SK-N-SH treated with all-trans-retinoic acid at 6 μM for 48 hours (cell line): ENCODE data around the gene TRIM45.
A peak's percentile ranks its signal among the peaks of the same experiment; 100 is the strongest.

ENCODE experiments used
- ATAC-seq: fragments of 200-7000 bp; cut with Tn5 transposase; 3 replicates; pipeline ENCODE4 v1.9.1; 2020; ENCODE audit warnings: mild to moderate bottlenecking, moderate library complexity
- ARNTL ChIP-seq: fragments of 450-650 bp; formaldehyde crosslinking; IDR thresholded peaks from 2 replicates; pipeline ENCODE4 v1.5.0; 2020; ENCODE audit warnings: low read depth, mild to moderate bottlenecking, moderate library complexity, borderline replicate concordance
- BACH2 ChIP-seq: fragments of 250-450 bp; sonication (Bioruptor Pico); IDR thresholded peaks from 2 replicates; pipeline ENCODE4 v1.9.0; 2021; ENCODE audit warnings: mild to moderate bottlenecking, borderline replicate concordance
- CSDC2 ChIP-seq: fragments of 250-450 bp; sonication (Bioruptor Pico); IDR thresholded peaks from 2 replicates; pipeline ENCODE4 v1.5.0; 2020; ENCODE audit warnings: mild to moderate bottlenecking, moderate library complexity
- ESRRG ChIP-seq: fragments of 250-450 bp; sonication (Bioruptor Pico); IDR thresholded peaks from 2 replicates; pipeline ENCODE4 v1.6.1; 2021; ENCODE audit warnings: mild to moderate bottlenecking
- GLIS3 ChIP-seq: fragments of 250-450 bp; sonication (Bioruptor Pico); IDR thresholded peaks from 2 replicates; pipeline ENCODE4 v1.5.0; 2020; ENCODE audit warnings: mild to moderate bottlenecking, moderate library complexity
- OSR1 ChIP-seq: fragments of 250-450 bp; sonication (Bioruptor Pico); IDR thresholded peaks from 2 replicates; pipeline ENCODE4 v1.8.0; 2022; ENCODE audit warnings: moderate library complexity, mild to moderate bottlenecking, inconsistent platforms
- PPARA ChIP-seq: fragments of 250-450 bp; sonication (Bioruptor Pico); IDR thresholded peaks from 2 replicates; pipeline ENCODE4 v1.5.0; 2020; ENCODE audit warnings: mild to moderate bottlenecking, borderline replicate concordance
- RARB ChIP-seq: fragments of 250-450 bp; sonication (Bioruptor Pico); IDR thresholded peaks from 2 replicates; pipeline ENCODE4 v1.8.0; 2021; ENCODE audit warnings: mild to moderate bottlenecking, moderate library complexity
- SNAI2 ChIP-seq: fragments of 250-450 bp; sonication (Bioruptor Pico); IDR thresholded peaks from 2 replicates; pipeline ENCODE4 v1.5.0; 2020; ENCODE audit warnings: mild to moderate bottlenecking, moderate library complexity
- TCF4 ChIP-seq: fragments of 250-450 bp; sonication (Bioruptor Pico); IDR thresholded peaks from 2 replicates; pipeline ENCODE4 v1.8.0; 2021; ENCODE audit warnings: mild to moderate bottlenecking, moderate library complexity, borderline replicate concordance
- TOX ChIP-seq: fragments of 250-450 bp; sonication (Bioruptor Pico); IDR thresholded peaks from 2 replicates; pipeline ENCODE4 v1.8.0; 2021; ENCODE audit warnings: mild to moderate bottlenecking, moderate library complexity, borderline replicate concordance
- ZC3H10 ChIP-seq: fragments of 250-450 bp; sonication (Bioruptor Pico); IDR thresholded peaks from 2 replicates; pipeline ENCODE4 v1.5.1; 2021; ENCODE audit warnings: mild to moderate bottlenecking, moderate library complexity
- ZFP3 ChIP-seq: fragments of 250-450 bp; sonication (Bioruptor Pico); IDR thresholded peaks from 2 replicates; pipeline ENCODE4 v1.5.0; 2020; ENCODE audit warnings: mild to moderate bottlenecking, moderate library complexity
- ZNF565 ChIP-seq: fragments of 450-650 bp; formaldehyde crosslinking; conservative IDR thresholded peaks from 2 replicates; pipeline ENCODE4 v1.5.0; 2020; ENCODE audit warnings: low read depth, mild to moderate bottlenecking, moderate library complexity
- ZNF70 ChIP-seq: fragments of 450-650 bp; formaldehyde crosslinking; IDR thresholded peaks from 2 replicates; pipeline ENCODE4 v1.5.0; 2020; ENCODE audit warnings: mild to moderate bottlenecking, moderate library complexity
- ZNF8 ChIP-seq: fragments of 450-650 bp; formaldehyde crosslinking; IDR thresholded peaks from 2 replicates; pipeline ENCODE4 v1.5.0; 2020; ENCODE audit warnings: mild to moderate bottlenecking, moderate library complexity
- TF ChIP-seq, protein P1 (sequence below): fragments of 250-450 bp; sonication (Bioruptor Pico); IDR thresholded peaks from 2 replicates; pipeline ENCODE4 v1.5.1; 2021; ENCODE audit warnings: mild to moderate bottlenecking, moderate library complexity
- TF ChIP-seq, protein P2 (sequence below): fragments of 250-450 bp; sonication (Bioruptor Pico); IDR thresholded peaks from 2 replicates; pipeline ENCODE4 v1.5.0; 2020; ENCODE audit warnings: mild to moderate bottlenecking, moderate library complexity
- TF ChIP-seq, protein P3 (sequence below): fragments of 250-450 bp; sonication (Bioruptor Pico); IDR thresholded peaks from 2 replicates; pipeline ENCODE4 v1.8.0; 2020; ENCODE audit warnings: mild to moderate bottlenecking, moderate library complexity, borderline replicate concordance
- TF ChIP-seq, protein P4 (sequence below): fragments of 250-450 bp; sonication (Bioruptor Pico); IDR thresholded peaks from 2 replicates; pipeline ENCODE4 v1.5.1; 2020; ENCODE audit warnings: low read depth, mild to moderate bottlenecking, moderate library complexity

The TRIM45 gene

DNA sequence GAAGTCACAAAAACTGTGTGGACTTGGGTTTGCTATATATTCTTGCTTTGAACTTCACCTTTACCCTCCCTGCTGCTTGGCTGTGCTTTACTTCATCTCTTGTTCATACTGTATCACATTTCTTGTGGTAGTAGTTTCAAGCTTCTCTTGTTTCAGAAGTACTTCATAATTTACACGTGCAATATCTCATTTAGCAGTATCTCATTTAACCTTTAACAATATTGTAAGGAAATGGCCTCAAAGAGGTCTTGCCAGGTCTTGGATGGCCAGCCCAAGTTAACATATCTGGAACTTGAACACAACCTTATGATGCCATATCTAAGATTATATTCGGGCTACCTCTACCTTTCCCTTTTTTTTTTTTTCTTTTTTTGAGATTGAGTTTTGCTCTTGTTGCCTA lies 1.7 kb upstream of the TRIM45 start:
- ATAC-seq = no peak
- TF ChIP-seq ARNTL (CRISPR knock-in tag) = no peak
- no peak for TF ChIP-seq PPARA (CRISPR knock-in tag)
- TF ChIP-seq, protein P1, sequence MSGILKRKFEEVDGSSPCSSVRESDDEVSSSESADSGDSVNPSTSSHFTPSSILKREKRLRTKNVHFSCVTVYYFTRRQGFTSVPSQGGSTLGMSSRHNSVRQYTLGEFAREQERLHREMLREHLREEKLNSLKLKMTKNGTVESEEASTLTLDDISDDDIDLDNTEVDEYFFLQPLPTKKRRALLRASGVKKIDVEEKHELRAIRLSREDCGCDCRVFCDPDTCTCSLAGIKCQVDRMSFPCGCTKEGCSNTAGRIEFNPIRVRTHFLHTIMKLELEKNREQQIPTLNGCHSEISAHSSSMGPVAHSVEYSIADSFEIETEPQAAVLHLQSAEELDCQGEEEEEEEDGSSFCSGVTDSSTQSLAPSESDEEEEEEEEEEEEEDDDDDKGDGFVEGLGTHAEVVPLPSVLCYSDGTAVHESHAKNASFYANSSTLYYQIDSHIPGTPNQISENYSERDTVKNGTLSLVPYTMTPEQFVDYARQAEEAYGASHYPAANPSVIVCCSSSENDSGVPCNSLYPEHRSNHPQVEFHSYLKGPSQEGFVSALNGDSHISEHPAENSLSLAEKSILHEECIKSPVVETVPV = no peak
- no peak for TF ChIP-seq CSDC2 (CRISPR knock-in tag)
- no peak for TF ChIP-seq ZC3H10 (CRISPR knock-in tag)
- TF ChIP-seq, protein P2, sequence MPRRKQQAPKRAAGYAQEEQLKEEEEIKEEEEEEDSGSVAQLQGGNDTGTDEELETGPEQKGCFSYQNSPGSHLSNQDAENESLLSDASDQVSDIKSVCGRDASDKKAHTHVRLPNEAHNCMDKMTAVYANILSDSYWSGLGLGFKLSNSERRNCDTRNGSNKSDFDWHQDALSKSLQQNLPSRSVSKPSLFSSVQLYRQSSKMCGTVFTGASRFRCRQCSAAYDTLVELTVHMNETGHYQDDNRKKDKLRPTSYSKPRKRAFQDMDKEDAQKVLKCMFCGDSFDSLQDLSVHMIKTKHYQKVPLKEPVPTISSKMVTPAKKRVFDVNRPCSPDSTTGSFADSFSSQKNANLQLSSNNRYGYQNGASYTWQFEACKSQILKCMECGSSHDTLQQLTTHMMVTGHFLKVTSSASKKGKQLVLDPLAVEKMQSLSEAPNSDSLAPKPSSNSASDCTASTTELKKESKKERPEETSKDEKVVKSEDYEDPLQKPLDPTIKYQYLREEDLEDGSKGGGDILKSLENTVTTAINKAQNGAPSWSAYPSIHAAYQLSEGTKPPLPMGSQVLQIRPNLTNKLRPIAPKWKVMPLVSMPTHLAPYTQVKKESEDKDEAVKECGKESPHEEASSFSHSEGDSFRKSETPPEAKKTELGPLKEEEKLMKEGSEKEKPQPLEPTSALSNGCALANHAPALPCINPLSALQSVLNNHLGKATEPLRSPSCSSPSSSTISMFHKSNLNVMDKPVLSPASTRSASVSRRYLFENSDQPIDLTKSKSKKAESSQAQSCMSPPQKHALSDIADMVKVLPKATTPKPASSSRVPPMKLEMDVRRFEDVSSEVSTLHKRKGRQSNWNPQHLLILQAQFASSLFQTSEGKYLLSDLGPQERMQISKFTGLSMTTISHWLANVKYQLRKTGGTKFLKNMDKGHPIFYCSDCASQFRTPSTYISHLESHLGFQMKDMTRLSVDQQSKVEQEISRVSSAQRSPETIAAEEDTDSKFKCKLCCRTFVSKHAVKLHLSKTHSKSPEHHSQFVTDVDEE (CRISPR knock-in tag) = no peak
- TF ChIP-seq, protein P3, sequence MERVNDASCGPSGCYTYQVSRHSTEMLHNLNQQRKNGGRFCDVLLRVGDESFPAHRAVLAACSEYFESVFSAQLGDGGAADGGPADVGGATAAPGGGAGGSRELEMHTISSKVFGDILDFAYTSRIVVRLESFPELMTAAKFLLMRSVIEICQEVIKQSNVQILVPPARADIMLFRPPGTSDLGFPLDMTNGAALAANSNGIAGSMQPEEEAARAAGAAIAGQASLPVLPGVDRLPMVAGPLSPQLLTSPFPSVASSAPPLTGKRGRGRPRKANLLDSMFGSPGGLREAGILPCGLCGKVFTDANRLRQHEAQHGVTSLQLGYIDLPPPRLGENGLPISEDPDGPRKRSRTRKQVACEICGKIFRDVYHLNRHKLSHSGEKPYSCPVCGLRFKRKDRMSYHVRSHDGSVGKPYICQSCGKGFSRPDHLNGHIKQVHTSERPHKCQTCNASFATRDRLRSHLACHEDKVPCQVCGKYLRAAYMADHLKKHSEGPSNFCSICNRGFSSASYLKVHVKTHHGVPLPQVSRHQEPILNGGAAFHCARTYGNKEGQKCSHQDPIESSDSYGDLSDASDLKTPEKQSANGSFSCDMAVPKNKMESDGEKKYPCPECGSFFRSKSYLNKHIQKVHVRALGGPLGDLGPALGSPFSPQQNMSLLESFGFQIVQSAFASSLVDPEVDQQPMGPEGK (CRISPR knock-in tag) = no peak
- TF ChIP-seq ESRRG (CRISPR knock-in tag) = no peak
- TF ChIP-seq OSR1 (CRISPR knock-in tag) = no peak
- TF ChIP-seq GLIS3 (CRISPR knock-in tag) = no peak
- no peak for TF ChIP-seq RARB (CRISPR knock-in tag)
- no peak for TF ChIP-seq BACH2
- TF ChIP-seq TOX (CRISPR knock-in tag) = no peak
- TF ChIP-seq, protein P4, sequence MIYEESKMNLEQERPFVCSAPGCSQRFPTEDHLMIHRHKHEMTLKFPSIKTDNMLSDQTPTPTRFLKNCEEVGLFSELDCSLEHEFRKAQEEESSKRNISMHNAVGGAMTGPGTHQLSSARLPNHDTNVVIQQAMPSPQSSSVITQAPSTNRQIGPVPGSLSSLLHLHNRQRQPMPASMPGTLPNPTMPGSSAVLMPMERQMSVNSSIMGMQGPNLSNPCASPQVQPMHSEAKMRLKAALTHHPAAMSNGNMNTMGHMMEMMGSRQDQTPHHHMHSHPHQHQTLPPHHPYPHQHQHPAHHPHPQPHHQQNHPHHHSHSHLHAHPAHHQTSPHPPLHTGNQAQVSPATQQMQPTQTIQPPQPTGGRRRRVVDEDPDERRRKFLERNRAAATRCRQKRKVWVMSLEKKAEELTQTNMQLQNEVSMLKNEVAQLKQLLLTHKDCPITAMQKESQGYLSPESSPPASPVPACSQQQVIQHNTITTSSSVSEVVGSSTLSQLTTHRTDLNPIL (CRISPR knock-in tag) = no peak
- TF ChIP-seq TCF4 = no peak
- no peak for TF ChIP-seq ZFP3 (CRISPR knock-in tag)
- no peak for TF ChIP-seq SNAI2
- no peak for TF ChIP-seq ZNF565

DNA sequence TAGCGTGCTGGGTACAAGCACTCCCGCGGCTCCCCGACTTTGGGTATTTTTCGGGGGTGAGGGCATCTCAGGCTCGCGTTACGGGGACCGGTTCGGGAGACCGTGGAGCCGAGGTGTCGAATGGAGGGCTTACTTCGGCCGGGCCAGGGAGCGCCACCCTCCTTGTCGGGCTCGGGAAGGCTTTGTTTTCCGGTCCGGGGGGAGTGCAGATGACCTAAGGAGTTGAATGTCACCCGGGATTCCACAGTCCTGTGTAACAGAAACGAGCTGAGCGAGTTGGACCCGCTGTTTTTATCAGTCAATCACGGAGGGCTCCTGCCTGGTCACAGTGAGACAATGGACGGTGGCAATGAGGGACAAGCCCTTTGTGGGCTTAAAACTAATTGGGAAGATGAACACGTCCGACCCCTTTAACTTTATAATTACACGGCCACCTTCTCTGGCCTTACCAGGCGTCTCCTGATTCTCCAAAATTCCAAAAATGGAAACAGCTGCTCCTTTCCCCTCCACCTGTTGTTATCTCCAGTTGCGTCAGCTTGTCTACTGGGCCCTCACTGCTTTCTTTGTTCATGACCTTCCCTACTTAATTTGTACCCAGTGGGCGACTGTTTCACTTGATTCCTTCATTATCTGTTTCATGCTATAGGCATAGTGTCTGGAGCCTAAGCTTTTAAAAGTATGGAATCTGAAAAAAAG lies 929 bp upstream of the TRIM45 start:
- ATAC-seq = no peak
- TF ChIP-seq, protein P2 (CRISPR knock-in tag) = 0 out of 2 replicates have a peak, but pooled peaks have one; percentile 26
- TF ChIP-seq TCF4 (no peak), ZNF70 (CRISPR knock-in tag) (no peak), BACH2 (0 out of 2 replicates have a peak, but pooled peaks have one; percentile 39), ZNF8 (CRISPR knock-in tag) (0 out of 2 replicates have a peak, but pooled peaks have one; percentile 29), ZNF565 (peak; percentile 55; the same call in 1 of the 2 replicates), GLIS3 (CRISPR knock-in tag) (no peak)
